ENCODE data around the gene ZNF341. TPM values are rescaled to one million over a fixed set of nuclear protein-coding genes. Genes with fewer than 3 reads are reported as not detected.
A peak's percentile ranks its signal among the peaks of the same experiment; 100 is the strongest.

Gene ZNF341
- total RNA-seq, 1 donor from 2014 or later, result 7.1 TPM

- Mint-ChIP-seq H3K4me3 (peak overlapping the region; percentile 99), H3K36me3 (ENCODE audit: low read depth) (peaks cover 40% of the 10 kb centered on the region), H3K9me3 (peaks cover 4% of the 10 kb centered on the region), H3K4me1 (peaks cover 42% of the 10 kb centered on the region), H3K27me3 (no peaks in the 10 kb centered on the region), H3K27ac (peak overlapping the region; percentile 98)
- intact Hi-C loops (cut with micrococcal nuclease), result loop anchor here (5.0 kb wide), 2 partner anchors 39 to 126 kb away; partner anchors contain the start of gene E2F1
- peak; percentile 68 for DNase-seq
These were observed 81.2 kb downstream of the ZNF341 start for GRCh38 chr20:33812908-33813462.

GRCh38 chr20:33814238-33814712, 82.5 kb downstream of the ZNF341 start:
- Mint-ChIP-seq H3K4me3 (peak overlapping the region; percentile 99), H3K27ac (peak overlapping the region; percentile 52), H3K27me3 (no peaks in the 10 kb centered on the region), H3K9me3 (peaks cover 4% of the 10 kb centered on the region), H3K36me3 (ENCODE audit: low read depth) (peaks cover 44% of the 10 kb centered on the region), H3K4me1 (peaks cover 46% of the 10 kb centered on the region)
- DNase-seq, result peak; percentile 64
- intact Hi-C loops (cut with micrococcal nuclease), result loop anchor here (5.0 kb wide), 2 partner anchors 38 to 127 kb away; partner anchors contain the start of gene E2F1

GRCh38 chr20:33815671-33816070, 83.9 kb downstream of the ZNF341 start:
- Mint-ChIP-seq H3K4me3 (no peak overlapping the region), H3K27me3 (no peaks in the 10 kb centered on the region), H3K27ac (no peak overlapping the region), H3K9me3 (peaks cover 4% of the 10 kb centered on the region), H3K4me1 (peaks cover 53% of the 10 kb centered on the region), H3K36me3 (ENCODE audit: low read depth) (peaks cover 49% of the 10 kb centered on the region)
- intact Hi-C loops (cut with micrococcal nuclease), result no loop called here
- no peak for DNase-seq

GRCh38 chr20:33816191-33816590, 84.4 kb downstream of the ZNF341 start:
- no peak overlapping the region for H3K27ac Mint-ChIP-seq
- intact Hi-C loops (cut with micrococcal nuclease), result no loop called here
- no peaks in the 10 kb centered on the region for H3K27me3 Mint-ChIP-seq
- H3K36me3 Mint-ChIP-seq (ENCODE audit: low read depth), result peaks cover 49% of the 10 kb centered on the region
- no peak overlapping the region for H3K4me3 Mint-ChIP-seq
- H3K9me3 Mint-ChIP-seq, result peaks cover 4% of the 10 kb centered on the region
- DNase-seq, result no peak
- H3K4me1 Mint-ChIP-seq, result peaks cover 53% of the 10 kb centered on the region

GRCh38 chr20:33817411-33817810, 85.6 kb downstream of the ZNF341 start:
- Mint-ChIP-seq H3K27me3 (no peaks in the 10 kb centered on the region), H3K9me3 (peaks cover 4% of the 10 kb centered on the region), H3K4me3 (no peak overlapping the region), H3K36me3 (ENCODE audit: low read depth) (peaks cover 41% of the 10 kb centered on the region), H3K4me1 (peaks cover 55% of the 10 kb centered on the region), H3K27ac (no peak overlapping the region)
- no peak for DNase-seq
- intact Hi-C loops (cut with micrococcal nuclease), result no loop called here

GRCh38 chr20:33819456-33819855, 87.7 kb downstream of the ZNF341 start:
- no peak overlapping the region for H3K27ac Mint-ChIP-seq
- H3K36me3 Mint-ChIP-seq (ENCODE audit: low read depth), result peaks cover 33% of the 10 kb centered on the region
- no peak overlapping the region for H3K4me3 Mint-ChIP-seq
- peaks cover 4% of the 10 kb centered on the region for H3K9me3 Mint-ChIP-seq
- H3K27me3 Mint-ChIP-seq, result no peaks in the 10 kb centered on the region
- intact Hi-C loops (cut with micrococcal nuclease), result no loop called here
- no peak for DNase-seq
- H3K4me1 Mint-ChIP-seq, result peaks cover 39% of the 10 kb centered on the region

- Mint-ChIP-seq H3K4me1 (peaks cover 39% of the 10 kb centered on the region), H3K36me3 (ENCODE audit: low read depth) (peaks cover 30% of the 10 kb centered on the region), H3K27ac (no peak overlapping the region), H3K9me3 (peaks cover under 1% of the 10 kb centered on the region), H3K4me3 (no peak overlapping the region), H3K27me3 (no peaks in the 10 kb centered on the region)
- no peak for DNase-seq
- intact Hi-C loops (cut with micrococcal nuclease), result no loop called here
These were observed 88.6 kb downstream of the ZNF341 start for GRCh38 chr20:33820362-33820761.

- no peak for DNase-seq
- no peak overlapping the region for H3K27ac Mint-ChIP-seq
- intact Hi-C loops (cut with micrococcal nuclease), result no loop called here
- H3K36me3 Mint-ChIP-seq (ENCODE audit: low read depth), result peaks cover 23% of the 10 kb centered on the region
- H3K27me3 Mint-ChIP-seq, result no peaks in the 10 kb centered on the region
- no peaks in the 10 kb centered on the region for H3K9me3 Mint-ChIP-seq
- no peak overlapping the region for H3K4me3 Mint-ChIP-seq
- H3K4me1 Mint-ChIP-seq, result peaks cover 42% of the 10 kb centered on the region
These were observed 89.6 kb downstream of the ZNF341 start for GRCh38 chr20:33821270-33821836.

- H3K4me1 Mint-ChIP-seq, result peaks cover 44% of the 10 kb centered on the region
- H3K27me3 Mint-ChIP-seq, result no peaks in the 10 kb centered on the region
- H3K36me3 Mint-ChIP-seq (ENCODE audit: low read depth), result peaks cover 21% of the 10 kb centered on the region
- intact Hi-C loops (cut with micrococcal nuclease), result no loop called here
- H3K4me3 Mint-ChIP-seq, result no peak overlapping the region
- H3K27ac Mint-ChIP-seq, result no peak overlapping the region
- DNase-seq, result no peak
- H3K9me3 Mint-ChIP-seq, result no peaks in the 10 kb centered on the region
These were observed 90.6 kb downstream of the ZNF341 start for GRCh38 chr20:33822423-33822822.

- intact Hi-C loops (cut with micrococcal nuclease), result no loop called here
- Mint-ChIP-seq H3K36me3 (ENCODE audit: low read depth) (peaks cover 15% of the 10 kb centered on the region), H3K9me3 (no peaks in the 10 kb centered on the region), H3K27ac (no peak overlapping the region), H3K4me1 (peaks cover 41% of the 10 kb centered on the region), H3K27me3 (no peaks in the 10 kb centered on the region), H3K4me3 (no peak overlapping the region)
- DNase-seq, result no peak
These were observed 91.2 kb downstream of the ZNF341 start for GRCh38 chr20:33822991-33823390.

GRCh38 chr20:33824852-33825251, 93.1 kb downstream of the ZNF341 start:
- Mint-ChIP-seq H3K9me3 (no peaks in the 10 kb centered on the region), H3K4me1 (peaks cover 42% of the 10 kb centered on the region), H3K4me3 (no peak overlapping the region), H3K27me3 (no peaks in the 10 kb centered on the region), H3K27ac (no peak overlapping the region), H3K36me3 (ENCODE audit: low read depth) (peaks cover 9% of the 10 kb centered on the region)
- DNase-seq, result no peak
- intact Hi-C loops (cut with micrococcal nuclease), result no loop called here

- Mint-ChIP-seq H3K4me3 (no peak overlapping the region), H3K27me3 (no peaks in the 10 kb centered on the region), H3K9me3 (no peaks in the 10 kb centered on the region), H3K4me1 (peaks cover 43% of the 10 kb centered on the region), H3K36me3 (ENCODE audit: low read depth) (peaks cover 11% of the 10 kb centered on the region), H3K27ac (no peak overlapping the region)
- no peak for DNase-seq
- intact Hi-C loops (cut with micrococcal nuclease), result no loop called here
These were observed 93.8 kb downstream of the ZNF341 start for GRCh38 chr20:33825340-33826269.

- Mint-ChIP-seq H3K4me1 (peaks cover 42% of the 10 kb centered on the region), H3K27me3 (no peaks in the 10 kb centered on the region), H3K27ac (no peak overlapping the region), H3K9me3 (no peaks in the 10 kb centered on the region), H3K36me3 (ENCODE audit: low read depth) (peaks cover 13% of the 10 kb centered on the region), H3K4me3 (no peak overlapping the region)
- no peak for DNase-seq
- intact Hi-C loops (cut with micrococcal nuclease), result no loop called here
These were observed 94.6 kb downstream of the ZNF341 start for GRCh38 chr20:33826270-33826897.

Measured in activated CD4-positive, alpha-beta T cell treated with anti-CD3 and anti-CD28 coated beads, Interleukin-2, amount 10 ng/mL, durations not matched to agents 24 days and 14 days (primary cell).